Mesodermal cell (in vitro differentiated cells): ENCODE data around the gene BCL2L11. TPM values are rescaled to one million over a fixed set of nuclear protein-coding genes. Genes with fewer than 3 reads are reported as not detected.
"Not testable (repeated sequence)": the region's sequence is repeated elsewhere in the genome, so short reads cannot be mapped to it uniquely, and the experiment has no call there.

Experiments
- H3K27ac ChIP-seq: 2 replicates; pipeline ENCODE4 v1.7.0; 2013; ENCODE audit warnings: mild to moderate bottlenecking, low read depth, low read length, moderate library complexity; ENCODE audit not compliant: severe bottlenecking
- H3K36me3 ChIP-seq: 2 replicates; pipeline ENCODE4 v1.7.1; 2013; ENCODE audit warnings: mild to moderate bottlenecking, low read length, moderate library complexity; ENCODE audit not compliant: control insufficient read depth, insufficient read depth
- H3K4me1 ChIP-seq: one replicate; pipeline ENCODE4 v1.7.1; 2013; ENCODE audit warnings: mild to moderate bottlenecking, low read length; ENCODE audit not compliant: insufficient read depth, control insufficient read depth, poor library complexity, severe bottlenecking
- H3K4me3 ChIP-seq: 2 replicates; pipeline ENCODE4 v1.7.0; 2013; ENCODE audit warnings: low read length, control low read depth, mild to moderate bottlenecking; ENCODE audit not compliant: insufficient read depth, poor library complexity, severe bottlenecking; ENCODE audit errors: extremely low read depth
- H3K9me3 ChIP-seq: 2 replicates; pipeline ENCODE4 v1.7.1; 2013; ENCODE audit warnings: mild to moderate bottlenecking, low read length, moderate library complexity; ENCODE audit not compliant: control insufficient read depth
- WGBS, 2 experiments: methylation state at CpG; one replicate each; pipeline ENCODE4 v1.1.5; 2013; ENCODE audit warnings: missing lambda C conversion rate in 2 of 2; ENCODE audit not compliant: insufficient coverage in 2 of 2; 5-methylcytosine and 5-hydroxymethylcytosine counted together
- polyA plus RNA-seq, 2 experiments: library from polyadenylated mRNA; stranded (reverse); fragments of 50-300 nt; gene quantifications; one replicate each; pipeline ENCODE4 v1.2.3, GENCODE V29; 2013

Gene BCL2L11, protein sequence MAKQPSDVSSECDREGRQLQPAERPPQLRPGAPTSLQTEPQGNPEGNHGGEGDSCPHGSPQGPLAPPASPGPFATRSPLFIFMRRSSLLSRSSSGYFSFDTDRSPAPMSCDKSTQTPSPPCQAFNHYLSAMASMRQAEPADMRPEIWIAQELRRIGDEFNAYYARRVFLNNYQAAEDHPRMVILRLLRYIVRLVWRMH
- 11.6 TPM for polyA plus RNA-seq (2013, experiment 1 of 2)
- 9.4 TPM for polyA plus RNA-seq (2013, experiment 2 of 2)

DNA sequence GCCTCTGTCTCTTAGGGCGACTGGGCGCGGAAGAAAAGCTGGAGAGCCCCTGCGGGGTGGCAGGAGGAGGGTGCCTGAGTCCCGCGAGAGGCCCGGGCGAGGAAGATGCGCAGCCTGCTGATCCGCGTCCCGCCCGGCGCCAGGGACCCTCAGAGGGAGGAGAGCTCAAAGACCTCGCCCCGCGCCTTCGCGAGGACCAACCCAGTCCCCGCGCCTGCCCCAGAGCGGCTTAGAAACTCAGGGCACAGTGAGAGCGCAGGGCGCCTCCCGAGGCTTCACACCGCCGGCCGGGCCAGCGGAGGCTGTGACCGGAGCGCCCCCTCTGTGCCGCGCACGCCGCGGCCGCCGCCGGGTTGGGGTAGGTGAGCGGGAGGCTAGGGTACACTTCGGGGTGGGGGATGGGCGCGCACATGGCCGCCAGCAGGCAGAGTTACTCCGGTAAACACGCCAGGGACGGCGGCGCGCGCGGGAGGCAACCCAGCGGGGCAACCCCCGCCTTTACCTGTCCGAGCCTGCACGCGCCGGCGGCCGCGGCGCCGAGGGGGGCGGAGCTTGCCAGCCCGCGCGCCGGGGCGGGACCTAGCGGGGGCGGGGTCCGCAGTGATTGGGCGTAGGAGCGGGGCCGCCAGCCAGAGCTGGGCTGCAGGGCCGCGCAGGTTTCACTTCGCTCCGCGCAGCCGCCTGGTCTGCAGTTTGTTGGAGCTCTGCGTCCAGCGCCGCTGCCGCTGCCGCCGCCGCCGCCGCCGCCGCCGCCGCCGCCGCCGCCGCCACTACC, at the start of gene BCL2L11:
Gene BCL2L11 (plus strand): TSS at position 662 of the 775 bp plus-strand sequence. CDS start 2,832 bp downstream, outside the sequence.
- Histone ChIP-seq H3K36me3 (peaks cover 18% of the 10 kb centered on the region), H3K4me1 (peaks cover 24% of the 10 kb centered on the region), H3K9me3 (no peaks in the 10 kb centered on the region), H3K4me3 (peak within 1 kb of the TSS; percentile 68), H3K27ac (peak within 1 kb of the TSS; percentile 36)
- 0% methylated on average over 37 to 48 of the region's 98 CpGs for WGBS, 2 experiments

DNA sequence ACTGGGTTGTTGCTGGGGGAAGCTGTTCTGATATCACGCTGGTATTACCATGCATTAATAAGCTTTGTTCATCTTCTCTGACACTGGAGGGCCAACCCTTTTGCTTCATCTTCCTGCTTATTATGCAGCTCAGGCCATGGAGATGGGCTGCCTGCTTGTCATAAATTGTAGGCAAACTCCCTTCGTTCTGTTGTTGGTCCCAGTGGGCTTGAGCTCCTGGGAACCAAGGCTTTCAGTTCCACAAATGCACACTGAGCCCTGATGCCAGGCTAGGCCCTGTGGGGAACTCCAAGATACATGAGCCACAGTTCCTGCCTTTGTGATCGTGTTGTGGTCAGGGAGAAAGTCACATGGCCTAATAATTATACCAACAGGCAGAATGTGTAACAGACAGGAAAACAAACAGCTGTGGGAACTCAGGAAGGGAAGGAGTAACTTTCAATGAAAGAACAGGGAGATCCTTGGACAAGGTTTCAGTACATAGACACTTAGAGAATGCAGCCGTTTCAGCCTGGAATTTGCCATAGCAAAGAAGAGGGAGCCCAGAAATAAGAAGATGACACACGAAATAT, 49.0 kb upstream of the BCL2L11 start:
- 79 to 90% methylated on average over 1 to 4 of the region's 5 CpGs for WGBS, 2 experiments
- Histone ChIP-seq H3K9me3 (peaks cover 8% of the 10 kb centered on the region), H3K4me3 (no peak overlapping the region), H3K27ac (peak overlapping the region; percentile 37), H3K36me3 (no peaks in the 10 kb centered on the region), H3K4me1 (no peaks in the 10 kb centered on the region)

DNA sequence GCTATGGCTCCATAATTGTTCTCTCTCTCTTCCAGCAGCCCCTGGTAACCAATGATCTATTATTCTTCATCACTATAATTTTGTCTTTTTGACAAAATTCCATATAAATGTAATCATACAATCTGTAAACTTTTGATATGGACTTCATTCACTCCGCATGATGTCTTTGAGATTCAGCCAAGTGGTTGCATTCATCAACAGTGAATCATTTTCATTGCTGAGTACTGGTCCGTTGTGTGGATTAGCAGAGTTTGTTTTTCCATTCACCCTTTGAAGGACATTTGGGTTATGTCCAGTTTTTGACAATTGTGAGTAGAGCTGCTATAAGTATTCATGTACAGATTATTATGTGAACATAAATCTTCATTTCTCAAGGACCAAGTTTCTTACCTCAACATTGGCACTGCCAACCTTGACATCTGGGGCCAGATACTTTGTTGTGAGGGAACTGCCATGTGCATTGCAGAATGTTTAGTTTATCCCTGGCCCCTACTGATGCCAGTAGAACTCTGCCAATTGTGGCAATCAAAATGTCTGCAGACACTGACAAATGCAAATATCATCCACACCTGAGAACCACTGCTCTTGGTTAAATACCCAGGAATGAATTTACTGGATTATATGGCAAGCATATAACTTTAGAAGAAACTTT, 48.4 kb upstream of the BCL2L11 start:
- Histone ChIP-seq H3K36me3 (no peaks in the 10 kb centered on the region), H3K4me3 (no peak overlapping the region), H3K9me3 (peaks cover 8% of the 10 kb centered on the region), H3K27ac (peak overlapping the region; percentile 37), H3K4me1 (no peaks in the 10 kb centered on the region)
- 80% methylated on average over 1 of the region's 2 CpGs; no CpG with 5 or more reads in 1 of the 2 experiments for WGBS, 2 experiments

DNA sequence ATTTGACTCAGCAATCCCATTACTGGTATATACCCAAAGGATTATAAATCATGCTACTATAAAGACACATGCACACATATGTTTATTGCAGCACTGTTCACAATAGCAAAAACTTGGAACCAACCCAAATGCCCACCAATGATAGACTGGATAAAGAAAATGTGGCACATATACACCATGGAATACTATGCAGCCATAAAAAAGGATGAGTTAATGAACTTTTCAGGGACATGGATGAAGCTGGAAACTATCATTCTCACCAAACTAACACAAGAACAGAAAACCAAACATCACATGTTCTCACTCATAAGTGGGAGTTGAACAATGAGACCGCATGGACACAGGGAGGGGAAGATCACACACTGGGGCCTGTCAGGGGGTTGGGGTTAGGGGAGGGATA, 38.1 kb upstream of the BCL2L11 start:
- no CpG with 5 or more reads among the region's 1 CpG for WGBS, 2 experiments
- not testable (repeated sequence) for H3K36me3 ChIP-seq, H3K4me3 ChIP-seq, H3K9me3 ChIP-seq, H3K27ac ChIP-seq, H3K4me1 ChIP-seq

DNA sequence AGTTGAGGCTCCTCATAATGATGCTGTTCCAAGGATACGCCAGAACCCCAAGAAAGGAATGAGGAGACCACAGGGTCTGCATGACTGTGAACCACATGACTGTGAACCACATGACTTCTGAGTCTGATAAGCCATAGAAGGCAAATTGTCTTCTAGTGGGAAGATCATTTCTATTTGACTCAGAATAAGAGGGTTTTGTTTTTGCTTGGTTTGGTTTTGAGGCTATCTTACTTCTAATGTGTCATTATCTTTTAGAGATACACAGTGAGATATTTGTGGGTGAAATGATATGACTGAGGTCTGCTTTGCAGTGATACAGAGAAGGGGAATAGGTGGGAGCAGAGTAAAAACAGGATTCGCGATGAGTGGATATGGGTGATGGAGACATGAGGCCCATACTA, 28.9 kb upstream of the BCL2L11 start:
- H3K36me3 ChIP-seq: no peaks in the 10 kb centered on the region
- WGBS, 2 experiments: 98 to 100% methylated on average over 3 of the region's 3 CpGs
- no peak overlapping the region for H3K27ac ChIP-seq
- H3K9me3 ChIP-seq: no peaks in the 10 kb centered on the region
- no peak overlapping the region for H3K4me3 ChIP-seq
- H3K4me1 ChIP-seq: no peaks in the 10 kb centered on the region

DNA sequence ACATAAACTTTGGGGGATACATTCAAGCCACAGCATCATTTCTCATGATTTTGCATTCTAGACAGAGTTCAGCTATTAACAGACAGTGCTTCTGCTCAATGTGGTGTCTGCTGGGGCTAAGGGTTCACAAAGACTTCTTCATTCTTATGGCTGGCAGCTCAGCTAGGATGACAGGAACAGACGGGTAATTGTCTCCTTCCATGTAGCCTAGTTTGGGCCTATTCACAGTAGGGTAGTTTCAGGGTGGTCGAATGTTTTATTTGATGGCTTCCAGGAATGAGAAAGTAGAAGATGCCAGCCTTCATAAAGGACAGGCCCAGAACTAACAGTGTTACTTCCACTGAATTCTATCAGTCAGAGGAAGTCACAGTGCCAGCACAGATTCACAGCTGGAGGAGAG, 26.0 kb upstream of the BCL2L11 start:
- Histone ChIP-seq H3K36me3 (no peaks in the 10 kb centered on the region), H3K4me1 (no peaks in the 10 kb centered on the region), H3K9me3 (no peaks in the 10 kb centered on the region), H3K27ac (no peak overlapping the region), H3K4me3 (no peak overlapping the region)
- WGBS, 2 experiments: 71 to 83% methylated on average over 1 to 2 of the region's 2 CpGs

DNA sequence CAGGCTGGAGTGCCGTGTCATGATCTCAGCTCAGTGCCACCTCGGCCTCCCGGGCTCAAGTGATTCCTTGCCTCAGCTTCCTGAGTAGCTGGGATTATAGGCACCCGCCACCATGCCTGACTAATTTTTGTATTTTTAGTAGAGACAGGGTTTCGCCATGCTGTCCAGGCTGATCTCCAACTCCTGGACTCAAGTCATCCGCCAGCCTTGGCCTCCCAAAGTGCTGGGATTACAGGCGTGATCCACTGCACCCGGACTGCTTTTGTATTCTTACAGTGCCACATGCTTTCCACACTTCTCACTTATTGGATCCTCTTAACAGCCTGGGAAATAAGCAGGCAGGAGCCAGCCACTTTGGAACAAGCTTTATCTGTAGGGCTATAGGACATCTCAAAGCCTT, 25.3 kb upstream of the BCL2L11 start:
- no peaks in the 10 kb centered on the region for H3K36me3 ChIP-seq
- WGBS, 2 experiments: 89 to 93% methylated on average over 7 to 8 of the region's 8 CpGs
- H3K4me3 ChIP-seq: no peak overlapping the region
- H3K4me1 ChIP-seq: peaks cover 4% of the 10 kb centered on the region
- no peaks in the 10 kb centered on the region for H3K9me3 ChIP-seq
- H3K27ac ChIP-seq: no peak overlapping the region

DNA sequence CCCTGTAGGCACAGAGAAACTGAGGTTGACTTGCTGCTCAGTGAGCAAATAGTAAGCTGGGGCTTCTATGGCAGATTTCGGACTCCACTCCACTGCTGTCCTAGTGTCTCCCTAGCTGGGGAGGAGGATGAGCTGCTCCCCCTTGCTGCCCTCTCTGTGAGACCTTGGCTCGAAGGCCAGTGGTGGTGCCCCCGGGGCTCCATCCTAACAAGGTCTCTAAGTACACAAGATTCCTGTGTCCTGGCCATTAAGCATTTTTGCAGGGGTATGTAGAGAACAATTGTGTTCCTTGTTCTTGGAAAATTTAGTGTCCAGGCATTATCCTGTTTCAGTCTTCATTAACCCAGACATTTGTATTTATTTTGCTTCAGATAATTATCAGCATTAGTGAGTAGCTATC, 21.3 kb upstream of the BCL2L11 start:
- Histone ChIP-seq H3K4me3 (no peak overlapping the region), H3K27ac (peak overlapping the region; percentile 37), H3K4me1 (peaks cover 8% of the 10 kb centered on the region), H3K9me3 (no peaks in the 10 kb centered on the region), H3K36me3 (no peaks in the 10 kb centered on the region)
- WGBS, 2 experiments: 83 to 92% methylated on average over 1 of the region's 3 CpGs

DNA sequence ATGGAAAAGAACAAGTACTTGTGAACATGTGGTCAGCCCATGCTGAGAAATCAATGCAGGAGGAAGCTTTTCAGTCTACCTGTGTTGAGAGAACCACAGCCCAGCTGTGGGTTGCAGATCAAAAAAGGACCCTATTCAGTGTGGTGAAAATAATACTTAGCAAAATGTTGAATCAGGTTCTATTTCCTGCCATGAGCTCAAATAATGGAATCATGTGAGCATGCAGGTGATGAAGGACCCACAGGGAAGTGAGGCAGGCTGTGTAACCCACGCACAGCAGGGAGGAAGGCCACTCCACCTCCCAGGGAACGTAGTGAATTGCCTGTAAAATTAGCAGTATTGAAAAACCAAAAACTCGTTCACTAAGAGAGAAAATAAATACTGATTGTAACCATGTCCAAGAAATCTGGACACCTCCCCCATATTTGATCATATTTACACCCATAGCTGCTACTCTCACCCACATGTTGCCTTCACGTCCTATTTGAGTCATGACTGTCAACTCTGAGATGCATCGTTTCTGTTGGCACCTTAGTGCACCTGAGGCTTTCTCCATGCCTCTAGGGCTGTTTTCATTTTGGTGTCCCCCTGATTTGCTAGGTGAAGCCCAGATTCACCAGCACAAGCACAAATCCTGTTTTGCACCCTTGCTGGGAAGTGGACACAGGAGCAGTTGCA, 20.5 kb upstream of the BCL2L11 start:
- no peaks in the 10 kb centered on the region for H3K9me3 ChIP-seq
- no peak overlapping the region for H3K4me3 ChIP-seq
- peak overlapping the region; percentile 37 for H3K27ac ChIP-seq
- 87 to 97% methylated on average over 5 of the region's 5 CpGs for WGBS, 2 experiments
- no peaks in the 10 kb centered on the region for H3K36me3 ChIP-seq
- peaks cover 8% of the 10 kb centered on the region for H3K4me1 ChIP-seq

DNA sequence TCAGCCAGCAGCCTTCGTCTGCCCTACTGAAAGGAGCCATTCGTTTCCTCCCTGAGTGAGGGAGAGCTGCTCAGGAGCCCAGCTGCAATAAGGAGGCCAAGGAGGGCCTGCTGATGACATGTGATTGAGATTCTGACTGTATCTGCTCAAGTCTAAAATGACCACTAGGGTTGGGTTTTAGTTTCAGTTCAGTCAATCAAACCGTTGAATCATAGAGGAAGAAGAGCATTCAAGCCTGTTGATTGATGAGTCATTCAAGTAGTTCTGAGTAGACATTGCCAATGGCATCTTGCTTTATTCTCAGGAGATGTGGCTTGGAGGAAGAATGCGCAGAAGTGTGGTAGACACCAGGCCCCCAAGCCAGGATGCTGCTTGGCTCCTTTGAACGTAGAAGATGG, 19.9 kb upstream of the BCL2L11 start:
- H3K36me3 ChIP-seq: no peaks in the 10 kb centered on the region
- peaks cover 8% of the 10 kb centered on the region for H3K4me1 ChIP-seq
- 97 to 98% methylated on average over 4 of the region's 5 CpGs for WGBS, 2 experiments

More for the DNA sequence above, 19.9 kb upstream of the BCL2L11 start:
- Histone ChIP-seq H3K9me3 (no peaks in the 10 kb centered on the region), H3K27ac (no peak overlapping the region), H3K4me3 (no peak overlapping the region)
